Mesenchymal stem cell (in vitro differentiated cells and primary cell): Measurements from ENCODE around the gene VSX1.

Experiments used
- DNase-seq: peaks from one replicate; pipeline ENCODE4 v3.0.0-alpha.2; 2013
- H2AFZ ChIP-seq: one replicate; pipeline ENCODE4 v1.6.1; 2013; ENCODE audit warnings: low read depth, mild to moderate bottlenecking, control low read depth, inconsistent platforms, low read length, moderate library complexity
- H2AK5ac ChIP-seq: 2 replicates; pipeline ENCODE4 v1.6.1; 2013; ENCODE audit warnings: low read length, moderate library complexity, mild to moderate bottlenecking, inconsistent platforms; ENCODE audit not compliant: severe bottlenecking
- H2BK120ac ChIP-seq: one replicate; pipeline ENCODE4 v1.6.1; 2013; ENCODE audit warnings: low read depth, mild to moderate bottlenecking, inconsistent platforms, low read length, moderate library complexity
- H2BK12ac ChIP-seq, 2 experiments: one replicate each; pipeline ENCODE4 v1.6.1; 2013; ENCODE audit warnings: inconsistent platforms in 2 of 2, low read length in 2 of 2, mild to moderate bottlenecking in 2 of 2, moderate library complexity in 2 of 2, control low read depth in 1 of 2
- H2BK15ac ChIP-seq: one replicate; pipeline ENCODE4 v1.6.1; 2013; ENCODE audit warnings: mild to moderate bottlenecking, low read depth, inconsistent platforms; ENCODE audit not compliant: poor library complexity, severe bottlenecking
- H2BK5ac ChIP-seq: 2 replicates; pipeline ENCODE4 v1.6.1; 2013; ENCODE audit warnings: low read depth, mild to moderate bottlenecking, low read length, control low read depth, inconsistent platforms; ENCODE audit not compliant: poor library complexity, severe bottlenecking
- H3K14ac ChIP-seq, 2 experiments: one replicate each; pipeline ENCODE4 v1.6.1; 2013; ENCODE audit warnings: inconsistent platforms in 2 of 2, low read length in 2 of 2, control low read depth in 1 of 2, mild to moderate bottlenecking in 1 of 2, moderate library complexity in 1 of 2
- H3K18ac ChIP-seq, 2 experiments: one replicate each; pipeline ENCODE4 v1.6.1; 2013; ENCODE audit warnings: inconsistent platforms in 2 of 2, low read length in 2 of 2, control low read depth in 1 of 2, low read depth in 1 of 2, mild to moderate bottlenecking in 1 of 2
- H3K23ac ChIP-seq, 2 experiments: one replicate each; pipeline ENCODE4 v1.6.1; 2013; ENCODE audit warnings: inconsistent platforms in 2 of 2, low read length in 2 of 2, mild to moderate bottlenecking in 2 of 2, moderate library complexity in 2 of 2, control low read depth in 1 of 2
- H3K27ac ChIP-seq: 2 replicates; pipeline ENCODE4 v1.5.1; 2013; ENCODE audit warnings: mild to moderate bottlenecking, moderate library complexity, low read length, control low read depth, inconsistent platforms; ENCODE audit not compliant: poor library complexity, severe bottlenecking
- H3K27me3 ChIP-seq, 2 experiments: 2 replicates each; pipeline versions ENCODE4 v1.6.1 to v1.7.0; 2013; ENCODE audit warnings: low read length in 2 of 2, mild to moderate bottlenecking in 2 of 2, moderate library complexity in 2 of 2, control low read depth in 1 of 2, inconsistent platforms in 1 of 2; ENCODE audit not compliant: control insufficient read depth in 1 of 2, insufficient read depth in 1 of 2
- H3K36me3 ChIP-seq, 2 experiments: 2 replicates each; pipeline versions ENCODE4 v1.6.1 to v1.7.0; 2013; ENCODE audit warnings: low read length in 2 of 2, control low read depth in 1 of 2, inconsistent platforms in 1 of 2, low read depth in 1 of 2, mild to moderate bottlenecking in 1 of 2; ENCODE audit not compliant: insufficient read depth in 2 of 2, control insufficient read depth in 1 of 2
- H3K4ac ChIP-seq, 2 experiments: one replicate each; pipeline ENCODE4 v1.6.1; 2013; ENCODE audit warnings: inconsistent platforms in 2 of 2, low read length in 2 of 2, mild to moderate bottlenecking in 2 of 2, moderate library complexity in 2 of 2, control low read depth in 1 of 2, low read depth in 1 of 2
- H3K4me1 ChIP-seq: 2 replicates; pipeline ENCODE4 v1.6.1; 2013; ENCODE audit warnings: low read depth, low read length, control low read depth; ENCODE audit not compliant: control insufficient read depth, insufficient read depth
- H3K4me2 ChIP-seq: 2 replicates; pipeline ENCODE4 v1.6.1; 2013; ENCODE audit warnings: low read length, mild to moderate bottlenecking, inconsistent platforms; ENCODE audit not compliant: poor library complexity, severe bottlenecking
- H3K4me3 ChIP-seq, 2 experiments: 2 replicates each; pipeline versions ENCODE4 v1.5.1 to v1.7.0; 2013; ENCODE audit warnings: low read length in 2 of 2, mild to moderate bottlenecking in 2 of 2, control low read depth in 1 of 2, low read depth in 1 of 2; ENCODE audit not compliant: insufficient read depth in 1 of 2
- H3K79me1 ChIP-seq: replicated peaks from 2 replicates; pipeline ENCODE4 v1.6.1; 2013; ENCODE audit warnings: mild to moderate bottlenecking, control low read depth, low read length, inconsistent platforms; ENCODE audit not compliant: poor library complexity, severe bottlenecking
- H3K9ac ChIP-seq: 2 replicates; pipeline ENCODE4 v1.7.0; 2013; ENCODE audit warnings: mild to moderate bottlenecking, low read length, moderate library complexity
- H3K9me3 ChIP-seq: 2 replicates; pipeline ENCODE4 v1.7.0; 2013; ENCODE audit warnings: mild to moderate bottlenecking, low read length; ENCODE audit not compliant: control insufficient read depth
- H4K8ac ChIP-seq: one replicate; pipeline ENCODE4 v1.6.1; 2013; ENCODE audit warnings: inconsistent platforms, mild to moderate bottlenecking, low read length, moderate library complexity
- H4K91ac ChIP-seq: one replicate; pipeline ENCODE4 v1.6.1; 2013; ENCODE audit warnings: mild to moderate bottlenecking, low read length, inconsistent platforms
- WGBS: methylation state at CpG from one replicate; pipeline ENCODE4 v1.1.7; 2013; ENCODE audit warnings: mixed read lengths; 5-methylcytosine and 5-hydroxymethylcytosine counted together

VSX1 gene

GRCh38 chr20:25047766-25048165 is 34.2 kb downstream of the VSX1 start:
- peaks cover 13% of the 10 kb centered on the region for H3K79me1 ChIP-seq
- H4K8ac ChIP-seq = no peak overlapping the region
- H2BK120ac ChIP-seq = no peak overlapping the region
- no peak overlapping the region for H3K23ac ChIP-seq
- H2BK15ac ChIP-seq = no peak overlapping the region
- no peak overlapping the region for H2AFZ ChIP-seq
- no peak overlapping the region for H3K4me2 ChIP-seq
- no peaks in the 10 kb centered on the region for H3K9me3 ChIP-seq
- peaks cover 11% of the 10 kb centered on the region for H3K4me1 ChIP-seq
- H3K18ac ChIP-seq = no peak overlapping the region
- no peak overlapping the region for H2AK5ac ChIP-seq
- H3K14ac ChIP-seq = no peak overlapping the region
- H3K36me3 ChIP-seq = peaks cover 0 to 7% of the 10 kb centered on the region in 2 experiments
- WGBS = 83% methylated on average over 13 of the region's 13 CpGs
- DNase-seq = no peak
- H2BK12ac ChIP-seq = no peak overlapping the region
- no peak overlapping the region for H2BK5ac ChIP-seq
- H3K9ac ChIP-seq = no peak overlapping the region
- H3K4me3 ChIP-seq = no peak overlapping the region
- no peak overlapping the region for H3K27ac ChIP-seq
- peaks cover 15 to 30% of the 10 kb centered on the region in 2 experiments for H3K27me3 ChIP-seq
- no peak overlapping the region for H3K4ac ChIP-seq
- no peak overlapping the region for H4K91ac ChIP-seq

- Histone ChIP-seq H4K8ac (no peak overlapping the region), H2BK12ac (no peak overlapping the region), H4K91ac (no peak overlapping the region), H2BK120ac (no peak overlapping the region), H3K18ac (no peak overlapping the region), H3K9ac (no peak overlapping the region), H3K27ac (no peak overlapping the region), H3K4me1 (peaks cover 10% of the 10 kb centered on the region), H2AFZ (no peak overlapping the region), H3K4me2 (no peak overlapping the region), H3K9me3 (no peaks in the 10 kb centered on the region), H2BK15ac (no peak overlapping the region), H2BK5ac (no peak overlapping the region), H3K4ac (no peak overlapping the region), H3K4me3 (no peak overlapping the region), H3K27me3 (peaks cover 15 to 30% of the 10 kb centered on the region in 2 experiments), H2AK5ac (no peak overlapping the region), H3K79me1 (peaks cover 7% of the 10 kb centered on the region), H3K36me3 (peaks cover 0 to 7% of the 10 kb centered on the region in 2 experiments), H3K14ac (no peak overlapping the region), H3K23ac (no peak overlapping the region)
- WGBS = 73% methylated on average over 21 of the region's 21 CpGs
- DNase-seq = no peak
Measured at GRCh38 chr20:25046736-25047666, 34.9 kb downstream of the VSX1 start.

DNA sequence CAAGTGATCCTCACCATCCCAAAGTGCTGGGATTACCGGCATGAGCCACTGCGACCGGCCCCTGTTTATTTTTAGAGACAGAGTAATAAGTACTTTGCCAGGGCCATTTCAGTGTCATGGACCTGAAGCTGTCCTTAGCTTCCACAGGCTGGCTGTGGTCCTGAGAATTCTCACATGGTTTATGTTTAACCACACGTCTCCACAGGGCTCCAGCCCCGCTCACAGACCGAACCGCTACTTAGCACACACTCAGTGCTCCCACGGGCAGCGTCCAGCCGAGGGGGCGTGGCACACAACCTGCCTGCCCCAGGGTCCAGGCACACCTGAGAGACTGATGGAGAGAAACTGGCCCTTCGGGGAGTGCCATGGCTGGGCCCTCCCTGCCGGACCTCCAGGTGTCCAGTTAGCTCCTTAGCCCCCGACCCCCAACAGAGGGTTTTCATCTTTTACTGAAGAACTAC is 35.7 kb downstream of the VSX1 start:
- WGBS = 71% methylated on average over 14 of the region's 14 CpGs

DNA sequence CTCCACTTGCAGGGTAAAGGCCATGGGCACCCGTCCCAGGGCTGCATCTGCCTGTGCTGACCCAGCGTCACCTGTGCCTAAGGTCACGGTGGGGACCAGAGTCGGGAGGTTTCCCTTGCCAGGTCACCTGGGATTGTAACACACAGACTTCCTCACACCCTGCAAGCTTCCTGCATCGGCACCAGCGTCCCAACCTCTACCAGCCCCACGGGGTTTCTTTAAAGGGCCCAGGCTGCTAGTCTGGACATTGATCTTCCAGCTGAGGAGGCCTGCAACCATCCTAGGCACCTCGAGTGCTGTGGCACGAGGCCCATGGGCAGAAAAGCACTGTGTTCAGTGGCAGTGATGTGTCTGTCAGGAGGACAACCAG is 36.6 kb downstream of the VSX1 start:
- Histone ChIP-seq H3K79me1 (peaks cover 2% of the 10 kb centered on the region), H2BK15ac (no peak overlapping the region), H4K91ac (no peak overlapping the region), H2BK120ac (no peak overlapping the region), H2AK5ac (no peak overlapping the region), H3K14ac (no peak overlapping the region), H2AFZ (no peak overlapping the region), H3K36me3 (peaks cover 0 to 7% of the 10 kb centered on the region in 2 experiments), H3K4me3 (no peak overlapping the region), H3K9ac (no peak overlapping the region), H2BK12ac (no peak overlapping the region), H3K27me3 (peaks cover 9 to 30% of the 10 kb centered on the region in 2 experiments), H3K4me1 (peaks cover 10% of the 10 kb centered on the region), H3K27ac (no peak overlapping the region), H4K8ac (no peak overlapping the region), H3K23ac (no peak overlapping the region), H3K4me2 (no peak overlapping the region), H3K4ac (no peak overlapping the region), H3K18ac (no peak overlapping the region), H3K9me3 (no peaks in the 10 kb centered on the region), H2BK5ac (no peak overlapping the region)
- no peak for DNase-seq
- 76% methylated on average over 9 of the region's 9 CpGs for WGBS

More for the DNA sequence above, 35.7 kb downstream of the VSX1 start:
- Histone ChIP-seq H3K4ac (no peak overlapping the region), H3K9ac (no peak overlapping the region), H3K27me3 (peaks cover 15 to 30% of the 10 kb centered on the region in 2 experiments), H3K79me1 (peaks cover 5% of the 10 kb centered on the region), H3K14ac (no peak overlapping the region), H4K8ac (no peak overlapping the region), H3K27ac (no peak overlapping the region), H2BK120ac (no peak overlapping the region), H2AFZ (no peak overlapping the region), H4K91ac (no peak overlapping the region), H3K4me3 (no peak overlapping the region), H2BK12ac (no peak overlapping the region), H2AK5ac (no peak overlapping the region), H2BK5ac (no peak overlapping the region), H3K9me3 (no peaks in the 10 kb centered on the region), H3K4me2 (no peak overlapping the region), H3K18ac (no peak overlapping the region), H3K36me3 (peaks cover 0 to 7% of the 10 kb centered on the region in 2 experiments), H3K4me1 (peaks cover 10% of the 10 kb centered on the region), H3K23ac (no peak overlapping the region), H2BK15ac (no peak overlapping the region)
- no peak for DNase-seq
